HG02610 (cell line): ENCODE results near the gene EVI5L.
"Not testable (repeated sequence)": the region's sequence is repeated elsewhere in the genome, so short reads cannot be mapped to it uniquely, and the experiment has no call there.

ENCODE experiments used
- ATAC-seq: cut with Tn5 transposase; IDR thresholded peaks from one replicate; pipeline ENCODE4 v1.9.1; 2021; ENCODE audit warnings: mild to moderate bottlenecking, moderate library complexity; ENCODE audit not compliant: unreplicated experiment

Gene EVI5L

GRCh38 chr19:7844951-7845350, 14.9 kb downstream of the EVI5L start:
- no peak for ATAC-seq

GRCh38 chr19:7845390-7846154, 15.6 kb downstream of the EVI5L start:
- ATAC-seq, result no peak

GRCh38 chr19:7846155-7846646, 16.2 kb downstream of the EVI5L start:
- ATAC-seq, result no peak

- ATAC-seq, result no peak
Observed at GRCh38 chr19:7847664-7848063, 17.6 kb downstream of the EVI5L start.

GRCh38 chr19:7848779-7849457, 18.9 kb downstream of the EVI5L start:
- ATAC-seq, result no peak

- no peak for ATAC-seq
Observed at GRCh38 chr19:7849631-7849999, 19.6 kb downstream of the EVI5L start.

GRCh38 chr19:7850000-7850813, 20.2 kb downstream of the EVI5L start:
- ATAC-seq, result no peak

- ATAC-seq, result no peak
Observed at GRCh38 chr19:7850945-7851622, 21.1 kb downstream of the EVI5L start.

GRCh38 chr19:7851623-7852500, 21.8 kb downstream of the EVI5L start:
- ATAC-seq, result no peak

- ATAC-seq, result no peak
Observed at GRCh38 chr19:7852851-7853769, 23.1 kb downstream of the EVI5L start.

GRCh38 chr19:7853770-7854128, 23.7 kb downstream of the EVI5L start:
- ATAC-seq, result no peak

- no peak for ATAC-seq
Observed at GRCh38 chr19:7855426-7856108, 25.5 kb downstream of the EVI5L start.

GRCh38 chr19:7856109-7856591, 26.1 kb downstream of the EVI5L start:
- no peak for ATAC-seq

GRCh38 chr19:7856679-7857663, 27.0 kb downstream of the EVI5L start:
- ATAC-seq, result no peak

- ATAC-seq, result no peak
Observed at GRCh38 chr19:7857727-7858108, 27.7 kb downstream of the EVI5L start.

GRCh38 chr19:7858109-7858770, 28.2 kb downstream of the EVI5L start:
- ATAC-seq, result no peak

GRCh38 chr19:7859087-7859486, 29.1 kb downstream of the EVI5L start:
- not testable (repeated sequence) for ATAC-seq
